22Rv1 (cell line): Measurements from ENCODE around the gene APOL5.

Experiments used
- H3K27ac ChIP-seq: fragments of 450-650 bp; 2 replicates; pipeline ENCODE4 v1.5.1; 2017
- CTCF ChIP-seq: fragments of 450-650 bp; IDR thresholded peaks from 2 replicates; pipeline ENCODE4 v1.5.1; 2017; ENCODE audit warnings: mild to moderate bottlenecking
- ZFX ChIP-seq: fragments of 450-650 bp; IDR thresholded peaks from 2 replicates; pipeline ENCODE4 v1.6.1; 2017; ENCODE audit warnings: antibody characterized with exemption, borderline replicate concordance

The APOL5 gene

GRCh38 chr22:35752863-35753189 lies 35.2 kb downstream of the APOL5 start:
- TF ChIP-seq ZFX (no peak), CTCF (no peak)
- no peak overlapping the region for H3K27ac ChIP-seq

GRCh38 chr22:35754761-35755160 lies 37.1 kb downstream of the APOL5 start:
- no peak overlapping the region for H3K27ac ChIP-seq
- TF ChIP-seq CTCF, result no peak
- TF ChIP-seq ZFX, result no peak

- no peak overlapping the region for H3K27ac ChIP-seq
Measured at GRCh38 chr22:35756722-35757121, 39.0 kb downstream of the APOL5 start.

GRCh38 chr22:35758394-35758793 lies 40.7 kb downstream of the APOL5 start:
- no peak overlapping the region for H3K27ac ChIP-seq
- TF ChIP-seq CTCF, result no peak
- TF ChIP-seq ZFX, result no peak

More at GRCh38 chr22:35756722-35757121, 39.0 kb downstream of the APOL5 start:
- TF ChIP-seq CTCF, result no peak
- no peak for TF ChIP-seq ZFX

- no peak overlapping the region for H3K27ac ChIP-seq
- TF ChIP-seq CTCF (peak; percentile 36), ZFX (no peak)
Measured at GRCh38 chr22:35761037-35761436, 43.4 kb downstream of the APOL5 start.

- TF ChIP-seq CTCF (no peak), ZFX (no peak)
- no peak overlapping the region for H3K27ac ChIP-seq
Measured at GRCh38 chr22:35766654-35767580, 49.2 kb downstream of the APOL5 start.

- no peak overlapping the region for H3K27ac ChIP-seq
- TF ChIP-seq ZFX, result no peak
- TF ChIP-seq CTCF, result no peak
Measured at GRCh38 chr22:35769974-35770373, 52.3 kb downstream of the APOL5 start.
